ENCODE results near the gene NKTR. TPM values are rescaled to one million over a fixed set of nuclear protein-coding genes. Genes with fewer than 3 reads are reported as not detected.
A peak's percentile ranks its signal among the peaks of the same experiment; 100 is the strongest.

The NKTR gene
- total and polyA plus RNA-seq, 2 of the 13 experiments (the other 11 are each of a cell fraction or from before 2014, with no cell fraction given), result 41.3 to 59.6 TPM

GRCh38 chr3:42581709-42582473 is 18.6 kb upstream of the NKTR start, which contains the start of gene SEC22C (continued):
- TF ChIP-seq ZHX2 (IDR thresholded peaks at IDR 0.05; ENCODE audit: low read depth) (peak; percentile 40; the same call in 1 of the 2 replicates), ZHX2 (CRISPR knock-in tag; IDR thresholded peaks at IDR 0.05; ENCODE audit: borderline replicate concordance) (0 out of 2 replicates have a peak, but pooled peaks have one; percentile 17), POGZ (CRISPR knock-in tag; IDR thresholded peaks at IDR 0.05) (peak; percentile 68), CHD4 (IDR thresholded peaks at IDR 0.05; ENCODE audit: borderline replicate concordance, low read length) (no peak), CERS6 (CRISPR knock-in tag; IDR thresholded peaks at IDR 0.05) (no peak), ZNF18 (CRISPR knock-in tag; IDR thresholded peaks at IDR 0.05; ENCODE audit: insufficient replicate concordance) (peak; percentile 71), ZNF343 (CRISPR knock-in tag; IDR thresholded peaks at IDR 0.05) (peak; percentile 76; the same call in 1 of the 2 replicates), ZNF513 (CRISPR knock-in tag; conservative IDR thresholded peaks at IDR 0.05) (no peak), GLI4 (CRISPR knock-in tag; IDR thresholded peaks at IDR 0.05; ENCODE audit: borderline replicate concordance) (peak; percentile 32; the same call in 1 of the 2 replicates), ZNF292 (CRISPR knock-in tag; IDR thresholded peaks at IDR 0.05; ENCODE audit: borderline replicate concordance, low read depth) (no peak), ZNF678 (CRISPR knock-in tag; IDR thresholded peaks at IDR 0.05) (peak; percentile 96), NPAS2 (CRISPR knock-in tag; IDR thresholded peaks at IDR 0.05; ENCODE audit: borderline replicate concordance) (no peak), MED13 (CRISPR knock-in tag; IDR thresholded peaks at IDR 0.05) (no peak), KMT2A (CRISPR knock-in tag; IDR thresholded peaks at IDR 0.05) (peak; percentile 78; the same call in 1 of the 2 replicates), ZNF234 (CRISPR knock-in tag; conservative IDR thresholded peaks at IDR 0.05) (0 out of 2 replicates have a peak, but pooled peaks have one; percentile 47)
